H9 (cell line): ENCODE data around the gene IQUB. TPM values are rescaled to one million over a fixed set of nuclear protein-coding genes. Genes with fewer than 3 reads are reported as not detected.

Experiments
- DNase-seq: peaks from one replicate; pipeline ENCODE4 v3.0.0-alpha.2; 2017
- H2AFZ ChIP-seq: one replicate; pipeline ENCODE4 v1.6.1; 2013; ENCODE audit warnings: mild to moderate bottlenecking, low read length, control low read depth, moderate library complexity
- H2AK5ac ChIP-seq: 2 replicates; pipeline ENCODE4 v1.6.1; 2013; ENCODE audit warnings: low read length, control low read depth, mixed read lengths; ENCODE audit not compliant: insufficient read length
- H2BK120ac ChIP-seq: one replicate; pipeline ENCODE4 v1.6.1; 2013; ENCODE audit warnings: low read depth, mild to moderate bottlenecking, low read length, control low read depth, inconsistent platforms; ENCODE audit not compliant: poor library complexity, severe bottlenecking
- H2BK12ac ChIP-seq: 2 replicates; pipeline ENCODE4 v1.6.1; 2013; ENCODE audit warnings: low read length, control low read depth, mixed read lengths, low read depth; ENCODE audit not compliant: insufficient read length
- H2BK15ac ChIP-seq: 2 replicates; pipeline ENCODE4 v1.6.1; 2013; ENCODE audit warnings: low read depth, low read length, control low read depth
- H2BK20ac ChIP-seq: one replicate; pipeline ENCODE4 v1.6.1; 2013; ENCODE audit warnings: low read depth, mild to moderate bottlenecking, low read length, control low read depth, inconsistent platforms; ENCODE audit not compliant: poor library complexity, severe bottlenecking
- H2BK5ac ChIP-seq: 2 replicates; pipeline ENCODE4 v1.6.1; 2013; ENCODE audit warnings: low read length, control low read depth, mixed read lengths; ENCODE audit not compliant: insufficient read length
- H3K14ac ChIP-seq: 2 replicates; pipeline ENCODE4 v1.6.1; 2013; ENCODE audit warnings: low read length, control low read depth; ENCODE audit not compliant: insufficient read depth
- H3K18ac ChIP-seq: 2 replicates; pipeline ENCODE4 v1.6.1; 2013; ENCODE audit warnings: low read depth, mild to moderate bottlenecking, mixed read lengths, low read length, control low read depth; ENCODE audit not compliant: insufficient read length
- H3K23ac ChIP-seq: 2 replicates; pipeline ENCODE4 v1.6.1; 2013; ENCODE audit warnings: low read length, control low read depth, mixed read lengths, low read depth; ENCODE audit not compliant: insufficient read length
- H3K23me2 ChIP-seq: 2 replicates; pipeline ENCODE4 v1.6.1; 2013; ENCODE audit warnings: low read depth, mild to moderate bottlenecking, mixed read lengths, low read length, control low read depth; ENCODE audit not compliant: insufficient read length, poor library complexity, severe bottlenecking
- H3K27ac ChIP-seq: 2 replicates; pipeline ENCODE4 v1.5.1; 2013; ENCODE audit warnings: low read length, control low read depth, mixed read lengths, low read depth; ENCODE audit not compliant: insufficient read length
- H3K27me3 ChIP-seq: 2 replicates; pipeline ENCODE4 v1.6.1; 2013; ENCODE audit warnings: low read length, control low read depth, inconsistent platforms; ENCODE audit not compliant: insufficient read depth
- H3K4ac ChIP-seq: 2 replicates; pipeline ENCODE4 v1.6.1; 2013; ENCODE audit warnings: low read depth, mild to moderate bottlenecking, control low read depth, inconsistent platforms, low read length, moderate library complexity
- H3K4me1 ChIP-seq: 2 replicates; pipeline ENCODE4 v1.6.1; 2013; ENCODE audit warnings: low read length, control low read depth, inconsistent platforms; ENCODE audit not compliant: insufficient read depth
- H3K4me2 ChIP-seq: 2 replicates; pipeline ENCODE4 v1.6.1; 2013; ENCODE audit warnings: low read length, control low read depth, mixed read lengths; ENCODE audit not compliant: insufficient read length, insufficient read depth
- H3K56ac ChIP-seq: 2 replicates; pipeline ENCODE4 v1.6.1; 2013; ENCODE audit warnings: low read depth, mild to moderate bottlenecking, mixed read lengths, low read length, control low read depth; ENCODE audit not compliant: insufficient read length
- H3K79me1 ChIP-seq: 2 replicates; pipeline ENCODE4 v1.6.1; 2013; ENCODE audit warnings: low read depth, mild to moderate bottlenecking, moderate library complexity, low read length, control low read depth, inconsistent platforms; ENCODE audit not compliant: insufficient read depth, poor library complexity, severe bottlenecking
- H3K79me2 ChIP-seq: 2 replicates; pipeline ENCODE4 v1.6.1; 2013; ENCODE audit warnings: low read length, control low read depth, inconsistent platforms; ENCODE audit not compliant: insufficient read depth
- H3K9ac ChIP-seq: 2 replicates; pipeline ENCODE4 v1.6.1; 2013; ENCODE audit warnings: low read length, control low read depth, mixed read lengths; ENCODE audit not compliant: insufficient read length; ENCODE audit errors: extremely low read depth
- H3K9me3 ChIP-seq: one replicate; pipeline ENCODE4 v1.6.1; 2013; ENCODE audit warnings: low read depth, low read length, inconsistent platforms; ENCODE audit not compliant: control insufficient read depth
- H3T11ph ChIP-seq: one replicate; pipeline ENCODE4 v1.6.1; 2013; ENCODE audit warnings: mild to moderate bottlenecking, low read length, control low read depth, inconsistent platforms
- H4K20me1 ChIP-seq: one replicate; pipeline ENCODE4 v1.6.1; 2013; ENCODE audit not compliant: control insufficient read depth, insufficient read length, insufficient read depth
- H4K5ac ChIP-seq: 2 replicates; pipeline ENCODE4 v1.6.1; 2013; ENCODE audit warnings: low read depth, mild to moderate bottlenecking, mixed read lengths, low read length, control low read depth; ENCODE audit not compliant: insufficient read length
- H4K8ac ChIP-seq: replicated peaks from 2 replicates; pipeline ENCODE4 v1.6.1; 2013; ENCODE audit warnings: low read length, control low read depth, mixed read lengths, low read depth; ENCODE audit not compliant: insufficient read length
- H4K91ac ChIP-seq: 2 replicates; pipeline ENCODE4 v1.6.1; 2013; ENCODE audit warnings: low read depth, mild to moderate bottlenecking, moderate library complexity, mixed read lengths, low read length, control low read depth; ENCODE audit not compliant: insufficient read length
- H3K27ac Mint-ChIP-seq, 3 experiments: 2 replicates in 2 of 3; 3 replicates in 1 of 3; pipeline ENCODE4 v1.8.0; 2020 to 2021; ENCODE audit warnings: mixed read lengths in 3 of 3, mild to moderate bottlenecking in 1 of 3, moderate library complexity in 1 of 3
- H3K27me3 Mint-ChIP-seq: 2 replicates; pipeline ENCODE4 v1.8.0; 2021; ENCODE audit warnings: low read depth, mild to moderate bottlenecking, moderate library complexity, mixed read lengths
- H3K36me3 Mint-ChIP-seq, 3 experiments: 2 replicates in 2 of 3; 3 replicates in 1 of 3; pipeline ENCODE4 v1.8.0; 2020 to 2021; ENCODE audit warnings: low read depth in 3 of 3, mixed read lengths in 3 of 3; ENCODE audit not compliant: insufficient read depth in 1 of 3
- H3K4me1 Mint-ChIP-seq, 2 experiments: 2 replicates each; pipeline ENCODE4 v1.8.0; 2020; ENCODE audit warnings: mixed read lengths in 2 of 2
- H3K4me3 Mint-ChIP-seq, 2 experiments: 2 replicates in 1 of 2; 3 replicates in 1 of 2; pipeline ENCODE4 v1.8.0; 2020 to 2021; ENCODE audit warnings: mild to moderate bottlenecking in 2 of 2, mixed read lengths in 2 of 2, moderate library complexity in 1 of 2
- H3K9me3 Mint-ChIP-seq, 2 experiments: 2 replicates in 1 of 2; 3 replicates in 1 of 2; pipeline ENCODE4 v1.8.0; 2020; ENCODE audit warnings: mild to moderate bottlenecking in 2 of 2, mixed read lengths in 2 of 2, moderate library complexity in 1 of 2
- WGBS: extraction: QIAGEN DNeasy Blood & Tissue Kit; methylation state at CpG from one replicate; pipeline ENCODE4 v1.1.7; 2013; ENCODE audit warnings: missing lambda C conversion rate, low lambda C conversion rate, mixed read lengths; ENCODE audit not compliant: insufficient read length; ENCODE audit errors: extremely low coverage; 5-methylcytosine and 5-hydroxymethylcytosine counted together
- total RNA-seq: library from RNA; stranded (reverse); gene quantifications from 2 replicates; pipeline ENCODE4 v1.2.1, GENCODE V29; 2021
- TF ChIP-seq, protein P1 (sequence below): fragments of 200-600 bp; sonication (generic); conservative IDR thresholded peaks from 3 replicates; pipeline ENCODE4 v1.8.0; 2021; ENCODE audit warnings: antibody characterized with exemption, mild to moderate bottlenecking

Gene IQUB
- total RNA-seq, 1 experiment from 2014 or later, result 0.28 TPM

DNA sequence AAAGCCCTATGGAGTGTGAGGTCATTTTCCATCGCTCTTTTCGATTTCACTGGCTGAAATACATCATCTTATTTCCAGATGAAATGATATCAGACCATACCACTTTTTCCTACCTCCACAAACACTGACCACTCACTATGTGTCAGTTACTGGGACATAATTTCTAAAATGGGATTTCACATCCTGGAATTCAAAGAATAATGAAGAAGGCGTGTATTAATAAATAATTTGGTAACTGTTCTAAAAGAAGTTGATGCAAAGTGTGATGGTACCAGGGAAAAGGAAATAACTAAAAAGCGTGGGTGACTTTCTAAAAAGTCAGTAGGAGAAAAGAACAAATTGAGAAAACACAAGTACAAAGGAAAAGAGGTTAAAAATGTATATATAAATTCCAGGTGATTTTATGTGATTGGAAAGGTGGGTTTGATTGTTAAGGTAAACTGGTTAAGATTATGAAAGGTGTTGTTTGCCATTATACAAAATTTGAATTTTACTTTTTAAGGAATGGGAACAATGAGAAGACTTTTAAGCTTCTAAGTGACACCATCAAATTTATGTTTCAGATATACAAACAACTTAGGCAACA is 24.0 kb upstream of the IQUB start:
- no peaks in the 10 kb centered on the region for H3K9me3 ChIP-seq
- no peaks in the 10 kb centered on the region for H3K9me3 Mint-ChIP-seq
- no peaks in the 10 kb centered on the region for H3K27me3 ChIP-seq
- H4K5ac ChIP-seq, result no peak overlapping the region
- no peaks in the 10 kb centered on the region; a peak in 1 of 4 replicates for H3K4me1 Mint-ChIP-seq
- no peak overlapping the region for H2BK5ac ChIP-seq
- H3K4me2 ChIP-seq, result peak overlapping the region; percentile 95
- 100% methylated on average over 1 of the region's 4 CpGs for WGBS
- H3K27ac Mint-ChIP-seq, result no peak overlapping the region
- H3T11ph ChIP-seq, result no peak overlapping the region
- H2BK20ac ChIP-seq, result no peak overlapping the region
- H2AK5ac ChIP-seq, result no peak overlapping the region
- H2BK12ac ChIP-seq, result no peak overlapping the region
- H3K4me1 ChIP-seq, result no peaks in the 10 kb centered on the region
- H4K20me1 ChIP-seq, result no peaks in the 10 kb centered on the region
- no peak overlapping the region for H2BK120ac ChIP-seq
- H3K4ac ChIP-seq, result no peak overlapping the region
- H2BK15ac ChIP-seq, result no peak overlapping the region
- no peak overlapping the region for H4K91ac ChIP-seq
- H4K8ac ChIP-seq, result no peak overlapping the region
- no peak overlapping the region for H3K56ac ChIP-seq
- H3K27ac ChIP-seq, result peak overlapping the region; percentile 50
- no peak overlapping the region for H3K4me3 Mint-ChIP-seq
- H3K79me1 ChIP-seq, result no peaks in the 10 kb centered on the region
- no peaks in the 10 kb centered on the region for H3K27me3 Mint-ChIP-seq
- no peak overlapping the region for H3K14ac ChIP-seq
- peaks cover 0 to under 1% (median 0%) of the 10 kb centered on the region in 3 experiments; a peak in 2 of 7 replicates for H3K36me3 Mint-ChIP-seq
- DNase-seq, result no peak
- TF ChIP-seq, protein P1, sequence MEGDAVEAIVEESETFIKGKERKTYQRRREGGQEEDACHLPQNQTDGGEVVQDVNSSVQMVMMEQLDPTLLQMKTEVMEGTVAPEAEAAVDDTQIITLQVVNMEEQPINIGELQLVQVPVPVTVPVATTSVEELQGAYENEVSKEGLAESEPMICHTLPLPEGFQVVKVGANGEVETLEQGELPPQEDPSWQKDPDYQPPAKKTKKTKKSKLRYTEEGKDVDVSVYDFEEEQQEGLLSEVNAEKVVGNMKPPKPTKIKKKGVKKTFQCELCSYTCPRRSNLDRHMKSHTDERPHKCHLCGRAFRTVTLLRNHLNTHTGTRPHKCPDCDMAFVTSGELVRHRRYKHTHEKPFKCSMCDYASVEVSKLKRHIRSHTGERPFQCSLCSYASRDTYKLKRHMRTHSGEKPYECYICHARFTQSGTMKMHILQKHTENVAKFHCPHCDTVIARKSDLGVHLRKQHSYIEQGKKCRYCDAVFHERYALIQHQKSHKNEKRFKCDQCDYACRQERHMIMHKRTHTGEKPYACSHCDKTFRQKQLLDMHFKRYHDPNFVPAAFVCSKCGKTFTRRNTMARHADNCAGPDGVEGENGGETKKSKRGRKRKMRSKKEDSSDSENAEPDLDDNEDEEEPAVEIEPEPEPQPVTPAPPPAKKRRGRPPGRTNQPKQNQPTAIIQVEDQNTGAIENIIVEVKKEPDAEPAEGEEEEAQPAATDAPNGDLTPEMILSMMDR, result no peak
- H3K9ac ChIP-seq, result peak overlapping the region; percentile 75
- H3K79me2 ChIP-seq, result peaks cover 3% of the 10 kb centered on the region; the same call in 1 of the 2 replicates
- no peak overlapping the region for H3K18ac ChIP-seq
- H3K23me2 ChIP-seq, result peaks cover 6% of the 10 kb centered on the region
- no peak overlapping the region for H3K23ac ChIP-seq
- H2AFZ ChIP-seq, result peak overlapping the region; percentile 98
